Peyer's patch (tissue), 4 donors: ENCODE data around the gene ALS2CL.

ENCODE experiments used
- POLR2A ChIP-seq, 2 donors: fragments of 450-650 bp; IDR thresholded peaks; one replicate each; pipeline ENCODE4 v1.5.1; 2017; ENCODE audit warnings: antibody characterized with exemption in 2 of 2, mild to moderate bottlenecking in 2 of 2, moderate library complexity in 2 of 2
- TF ChIP-seq, protein P1 (sequence below), 6 experiments: fragments of 450-650 bp in 4 of 6; fragments of 200-600 bp in 2 of 6; sonication (generic) in 1 of 6; IDR thresholded peaks; one replicate each; pipeline ENCODE4 v1.5.1; 2017 to 2019; ENCODE audit warnings: antibody characterized with exemption in 6 of 6, mild to moderate bottlenecking in 3 of 6, moderate library complexity in 1 of 6

DNA sequence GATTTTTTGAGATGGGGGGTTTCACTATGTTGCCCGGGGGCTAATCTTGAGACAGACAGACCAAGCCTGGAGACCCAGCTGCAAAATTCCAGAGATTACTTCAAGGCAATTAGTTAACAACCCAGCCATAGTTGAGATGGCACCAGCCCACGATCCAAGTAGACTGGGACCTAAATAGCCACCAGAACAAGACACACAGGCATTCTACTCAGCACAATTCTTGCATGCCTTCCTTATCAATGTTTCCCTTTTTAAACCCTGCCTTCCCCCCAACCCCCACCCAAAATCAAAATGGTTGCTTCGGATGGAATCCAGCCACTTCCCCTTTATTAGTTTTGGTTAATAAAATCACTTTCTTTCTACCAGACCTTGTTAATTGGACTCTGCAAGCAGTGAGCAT, 52.6 kb downstream of the ALS2CL start:
- TF ChIP-seq, protein P1, sequence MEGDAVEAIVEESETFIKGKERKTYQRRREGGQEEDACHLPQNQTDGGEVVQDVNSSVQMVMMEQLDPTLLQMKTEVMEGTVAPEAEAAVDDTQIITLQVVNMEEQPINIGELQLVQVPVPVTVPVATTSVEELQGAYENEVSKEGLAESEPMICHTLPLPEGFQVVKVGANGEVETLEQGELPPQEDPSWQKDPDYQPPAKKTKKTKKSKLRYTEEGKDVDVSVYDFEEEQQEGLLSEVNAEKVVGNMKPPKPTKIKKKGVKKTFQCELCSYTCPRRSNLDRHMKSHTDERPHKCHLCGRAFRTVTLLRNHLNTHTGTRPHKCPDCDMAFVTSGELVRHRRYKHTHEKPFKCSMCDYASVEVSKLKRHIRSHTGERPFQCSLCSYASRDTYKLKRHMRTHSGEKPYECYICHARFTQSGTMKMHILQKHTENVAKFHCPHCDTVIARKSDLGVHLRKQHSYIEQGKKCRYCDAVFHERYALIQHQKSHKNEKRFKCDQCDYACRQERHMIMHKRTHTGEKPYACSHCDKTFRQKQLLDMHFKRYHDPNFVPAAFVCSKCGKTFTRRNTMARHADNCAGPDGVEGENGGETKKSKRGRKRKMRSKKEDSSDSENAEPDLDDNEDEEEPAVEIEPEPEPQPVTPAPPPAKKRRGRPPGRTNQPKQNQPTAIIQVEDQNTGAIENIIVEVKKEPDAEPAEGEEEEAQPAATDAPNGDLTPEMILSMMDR (IDR thresholded peaks at IDR 0.05) = no peak
- TF ChIP-seq POLR2A (IDR thresholded peaks at IDR 0.05) = no peak
